ENCODE data around the gene SH3BP5.
A peak's percentile ranks its signal among the peaks of the same experiment; 100 is the strongest.

Gene SH3BP5

GRCh38 chr3:15273227-15273626, 59.2 kb downstream of the SH3BP5 start:
- Histone ChIP-seq H3K4me1 (ENCODE audit: control extremely low read depth in 1 of 4, control insufficient read depth in 4 of 4, insufficient read depth in 4 of 4, low read length in 3 of 4) (peaks cover 13 to 70% (median 51%) of the 10 kb centered on the region in 4 experiments), H3K36me3 (ENCODE audit: control insufficient read depth in 4 of 4, insufficient read depth in 4 of 4, low read length in 3 of 4) (peaks cover 0 to 20% (median 0%) of the 10 kb centered on the region in 4 experiments), H3K4me3 (ENCODE audit: control insufficient read depth in 1 of 7, extremely low read depth in 1 of 7, insufficient read depth in 4 of 7, low read depth in 2 of 7, low read length in 6 of 7) (no peak overlapping the region), H3K27me3 (replicated peaks in 2 of 5; ENCODE audit: control insufficient read depth in 4 of 5, insufficient read depth in 5 of 5, low read length in 4 of 5) (peaks cover 0 to 29% (median 0%) of the 10 kb centered on the region in 5 experiments), H3K27ac (ENCODE audit: insufficient read depth in 1 of 2, low read depth in 1 of 2, low read length in 2 of 2, poor library complexity in 1 of 2, severe bottlenecking in 2 of 2) (no peak overlapping the region), H3K9me3 (ENCODE audit: control extremely low read depth in 1 of 5, control insufficient read depth in 4 of 5, insufficient read depth in 2 of 5, low read depth in 1 of 5, low read length in 4 of 5) (no peaks in the 10 kb centered on the region)
- DNase-seq = peak in 2 of 3 donors; percentile 57 to 70
- ChIA-PET CTCF (interaction anchor here (0.9 to 1.0 kb wide), 2 partner anchors 19 to 106 kb away, joined by 3 to 4 read pairs; no protein-coding TSS in a partner anchor), POLR2A (no interaction called here)
- WGBS (ENCODE audit: insufficient coverage) = 48% methylated on average over 4 of the region's 5 CpGs

DNA sequence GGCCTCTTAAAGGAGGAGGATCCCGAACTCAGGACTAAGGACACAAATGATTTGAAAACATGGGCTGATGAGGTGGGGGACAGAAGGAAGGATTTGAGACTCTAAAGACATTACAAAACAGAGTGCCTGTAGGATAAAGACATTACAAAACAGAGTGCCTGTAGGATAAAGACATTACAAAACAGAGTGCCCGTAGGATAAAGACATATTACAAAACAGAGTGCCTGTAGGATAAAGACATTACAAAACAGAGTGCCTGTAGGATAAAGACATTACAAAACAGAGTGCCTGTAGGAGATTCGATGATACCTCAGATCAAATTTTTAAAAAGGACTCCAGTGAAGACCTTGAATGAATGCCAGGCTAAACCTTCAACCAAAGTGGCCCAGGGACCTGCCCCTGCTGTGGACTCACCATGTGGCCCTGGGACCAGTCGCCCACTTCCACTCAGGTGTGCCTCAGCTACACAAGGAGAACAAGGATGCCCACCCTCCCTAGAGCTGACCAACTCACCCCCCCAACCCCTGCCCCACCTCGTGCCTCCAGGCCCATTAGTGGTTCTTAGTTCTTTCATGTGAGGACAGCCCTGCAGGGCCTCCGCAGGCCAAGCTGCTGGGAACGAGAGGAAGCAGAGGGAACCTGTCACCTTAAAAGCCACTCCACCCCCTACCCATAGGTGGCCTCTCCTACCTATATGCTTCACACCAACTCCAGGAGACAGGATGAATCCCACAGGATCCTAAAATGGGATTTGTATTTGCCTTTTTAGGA, 59.8 kb downstream of the SH3BP5 start:
- ChIA-PET CTCF (interaction anchor here (1.4 to 10.4 kb wide), 3 partner anchors 59 to 132 kb away, joined by 8 to 146 read pairs (median 135); partner anchors contain the start of gene SH3BP5), POLR2A (interaction anchor here (1.2 kb wide), 1 partner anchor 57 kb away, joined by 3 read pairs; no protein-coding TSS in a partner anchor)
- peaks cover 0 to 24% (median 0%) of the 10 kb centered on the region in 5 experiments for H3K27me3 ChIP-seq (replicated peaks in 2 of 5; ENCODE audit: control insufficient read depth in 4 of 5, insufficient read depth in 5 of 5, low read length in 4 of 5)
- peaks cover 13 to 76% (median 53%) of the 10 kb centered on the region in 4 experiments for H3K4me1 ChIP-seq (ENCODE audit: control extremely low read depth in 1 of 4, control insufficient read depth in 4 of 4, insufficient read depth in 4 of 4, low read length in 3 of 4)
- H3K9me3 ChIP-seq (ENCODE audit: control extremely low read depth in 1 of 5, control insufficient read depth in 4 of 5, insufficient read depth in 2 of 5, low read depth in 1 of 5, low read length in 4 of 5) = no peaks in the 10 kb centered on the region
- H3K36me3 ChIP-seq (ENCODE audit: control insufficient read depth in 4 of 4, insufficient read depth in 4 of 4, low read length in 3 of 4) = peaks cover 0 to 20% (median 0%) of the 10 kb centered on the region in 4 experiments
- peak overlapping the region in 1 of 7 experiments; percentile 26 for H3K4me3 ChIP-seq (ENCODE audit: control insufficient read depth in 1 of 7, extremely low read depth in 1 of 7, insufficient read depth in 4 of 7, low read depth in 2 of 7, low read length in 6 of 7)
- peak in 1 of 3 donors; percentile 30 for DNase-seq
- H3K27ac ChIP-seq (ENCODE audit: insufficient read depth in 1 of 2, low read depth in 1 of 2, low read length in 2 of 2, poor library complexity in 1 of 2, severe bottlenecking in 2 of 2) = no peak overlapping the region
- WGBS (ENCODE audit: insufficient coverage) = 84% methylated on average over 3 of the region's 7 CpGs

DNA sequence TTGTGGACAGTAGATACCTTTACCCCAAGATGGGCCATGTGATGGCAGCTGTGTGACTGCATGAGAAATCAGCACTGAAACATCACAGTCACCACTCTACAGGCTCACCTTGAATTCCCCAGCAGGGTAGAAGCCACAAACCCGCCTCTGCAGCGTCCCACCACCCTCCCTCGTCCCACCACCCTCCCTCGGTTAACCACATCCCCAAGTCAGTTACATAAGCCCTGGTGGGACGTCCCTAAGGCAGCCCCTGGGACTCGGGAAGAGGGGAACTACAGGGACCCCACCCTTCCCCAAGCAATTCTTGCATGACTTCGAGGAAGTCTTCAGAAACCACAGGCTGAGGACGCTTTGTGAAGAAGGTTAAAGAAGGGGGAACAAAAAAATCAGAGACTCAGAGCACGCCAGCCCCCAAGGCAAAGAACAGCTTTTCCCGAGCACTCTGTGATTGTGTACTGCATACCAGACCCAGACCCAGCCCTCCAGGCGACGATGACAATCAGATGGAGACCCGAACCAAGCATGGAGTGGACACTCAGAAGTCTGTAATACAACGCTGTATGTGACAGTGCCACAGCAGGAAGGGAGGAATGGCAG, 60.5 kb downstream of the SH3BP5 start:
- H3K9me3 ChIP-seq (ENCODE audit: control extremely low read depth in 1 of 5, control insufficient read depth in 4 of 5, insufficient read depth in 2 of 5, low read depth in 1 of 5, low read length in 4 of 5) = no peaks in the 10 kb centered on the region
- peaks cover 13 to 72% (median 53%) of the 10 kb centered on the region in 4 experiments for H3K4me1 ChIP-seq (ENCODE audit: control extremely low read depth in 1 of 4, control insufficient read depth in 4 of 4, insufficient read depth in 4 of 4, low read length in 3 of 4)
- peak; percentile 94 to 99 (median 99) for DNase-seq
- ChIA-PET POLR2A (interaction anchor here (0.5 to 1.2 kb wide), 4 partner anchors 57 to 109 kb away, joined by 3 read pairs; no protein-coding TSS in a partner anchor), CTCF (interaction anchor here (0.6 to 10.4 kb wide), 6 partner anchors 20 to 133 kb away, joined by 3 to 146 read pairs (median 10); partner anchors contain the start of gene SH3BP5)
- H3K27ac ChIP-seq (ENCODE audit: insufficient read depth in 1 of 2, low read depth in 1 of 2, low read length in 2 of 2, poor library complexity in 1 of 2, severe bottlenecking in 2 of 2) = no peak overlapping the region
- WGBS (ENCODE audit: insufficient coverage) = 0% methylated on average over 6 of the region's 14 CpGs
- H3K4me3 ChIP-seq (ENCODE audit: control insufficient read depth in 1 of 7, extremely low read depth in 1 of 7, insufficient read depth in 4 of 7, low read depth in 2 of 7, low read length in 6 of 7) = peak overlapping the region in 2 of 7 experiments; percentile 10 to 26
- peaks cover 0 to 18% (median 0%) of the 10 kb centered on the region in 5 experiments for H3K27me3 ChIP-seq (replicated peaks in 2 of 5; ENCODE audit: control insufficient read depth in 4 of 5, insufficient read depth in 5 of 5, low read length in 4 of 5)
- H3K36me3 ChIP-seq (ENCODE audit: control insufficient read depth in 4 of 4, insufficient read depth in 4 of 4, low read length in 3 of 4) = peaks cover 0 to 27% (median 0%) of the 10 kb centered on the region in 4 experiments

DNA sequence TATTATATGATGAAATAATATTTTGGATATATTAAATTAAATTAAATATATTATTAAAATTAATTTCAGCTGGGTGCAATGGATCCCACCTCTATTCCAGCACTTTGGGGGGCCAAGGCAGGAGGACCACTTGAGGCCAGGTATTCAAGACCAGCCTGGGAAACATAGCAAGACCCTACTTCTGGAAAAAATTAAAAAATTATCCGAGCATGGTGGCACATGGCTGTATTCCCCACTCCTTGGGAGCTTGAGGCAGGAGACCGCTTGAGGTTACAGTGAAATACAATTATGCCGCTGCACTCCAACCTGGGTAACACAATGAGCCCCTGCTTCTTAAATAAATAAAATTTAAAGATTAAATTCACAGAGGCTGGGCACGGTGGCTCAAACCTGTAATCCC, 61.4 kb downstream of the SH3BP5 start:
- 100% methylated on average over 2 of the region's 4 CpGs for WGBS (ENCODE audit: insufficient coverage)
- H3K4me1 ChIP-seq (ENCODE audit: control extremely low read depth in 1 of 4, control insufficient read depth in 4 of 4, insufficient read depth in 4 of 4, low read length in 3 of 4) = peaks cover 13 to 66% (median 50%) of the 10 kb centered on the region in 4 experiments

DNA sequence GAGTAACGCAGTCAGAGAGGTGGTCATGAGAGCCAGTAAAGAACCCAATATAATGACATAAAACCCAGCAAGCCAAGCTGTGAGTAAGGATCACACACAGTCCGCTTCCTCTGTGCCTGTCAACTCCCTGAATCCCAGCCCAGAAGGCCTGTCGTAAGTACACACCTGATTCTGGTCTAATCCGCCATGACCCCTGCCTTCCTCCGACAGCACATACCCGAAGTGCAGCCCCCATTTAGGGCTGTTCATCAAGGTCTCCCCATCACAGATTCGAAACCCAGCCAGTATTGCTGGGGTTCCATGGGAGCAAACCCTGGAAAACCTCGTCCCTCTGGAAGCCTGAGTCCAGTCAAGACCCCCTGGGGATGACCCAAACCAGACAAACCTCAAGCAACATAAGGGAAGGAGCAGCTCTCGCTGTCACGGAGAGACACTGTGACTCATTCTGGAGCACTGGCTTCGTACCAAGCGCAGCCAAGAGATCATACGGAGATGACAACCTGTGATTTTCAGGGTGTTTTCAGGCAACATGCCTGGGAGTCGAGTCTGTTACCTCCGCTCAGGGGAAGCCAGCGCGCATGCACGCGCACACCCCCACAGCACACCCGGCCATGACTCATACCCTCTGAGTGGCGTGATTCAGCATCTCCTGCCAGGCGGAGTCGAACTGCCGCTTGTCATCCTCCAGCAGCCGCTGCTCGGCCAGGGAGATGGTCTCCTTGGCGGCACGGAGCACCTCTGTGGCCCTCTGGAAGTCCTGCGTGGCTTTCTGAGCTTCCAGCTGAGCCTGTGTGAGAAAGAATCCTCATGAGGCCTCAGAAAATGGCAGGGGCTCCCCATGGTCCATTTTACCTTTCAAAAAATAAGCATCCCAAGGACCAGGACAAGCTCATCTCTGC, 63.0 kb downstream of the SH3BP5 start:
- ChIA-PET CTCF (interaction anchor here (0.8 to 10.4 kb wide), 28 partner anchors 10 to 287 kb away, joined by 3 to 146 read pairs (median 9); partner anchors contain the start of gene SH3BP5), POLR2A (no interaction called here)
- 29% methylated on average over 29 of the region's 29 CpGs for WGBS (ENCODE audit: insufficient coverage)
- peaks cover 0 to 3% (median 0%) of the 10 kb centered on the region in 5 experiments for H3K27me3 ChIP-seq (replicated peaks in 2 of 5; ENCODE audit: control insufficient read depth in 4 of 5, insufficient read depth in 5 of 5, low read length in 4 of 5)
- H3K4me1 ChIP-seq (ENCODE audit: control extremely low read depth in 1 of 4, control insufficient read depth in 4 of 4, insufficient read depth in 4 of 4, low read length in 3 of 4) = peaks cover 13 to 71% (median 50%) of the 10 kb centered on the region in 4 experiments
- peak overlapping the region in 1 of 2 experiments; percentile 43 for H3K27ac ChIP-seq (ENCODE audit: insufficient read depth in 1 of 2, low read depth in 1 of 2, low read length in 2 of 2, poor library complexity in 1 of 2, severe bottlenecking in 2 of 2)
- peak; percentile 94 to 99 (median 98) for DNase-seq
- H3K36me3 ChIP-seq (ENCODE audit: control insufficient read depth in 4 of 4, insufficient read depth in 4 of 4, low read length in 3 of 4) = peaks cover 0 to 41% (median 0%) of the 10 kb centered on the region in 4 experiments
- H3K4me3 ChIP-seq (ENCODE audit: control insufficient read depth in 1 of 7, extremely low read depth in 1 of 7, insufficient read depth in 4 of 7, low read depth in 2 of 7, low read length in 6 of 7) = peak overlapping the region in 2 of 7 experiments; percentile 39 to 40
- H3K9me3 ChIP-seq (ENCODE audit: control extremely low read depth in 1 of 5, control insufficient read depth in 4 of 5, insufficient read depth in 2 of 5, low read depth in 1 of 5, low read length in 4 of 5) = no peaks in the 10 kb centered on the region

More for the DNA sequence above, 61.4 kb downstream of the SH3BP5 start:
- POLR2A ChIA-PET = interaction anchor here (0.6 to 1.2 kb wide), 3 partner anchors 56 to 100 kb away, joined by 3 to 4 read pairs (median 3); no protein-coding TSS in a partner anchor
- H3K27me3 ChIP-seq (replicated peaks in 2 of 5; ENCODE audit: control insufficient read depth in 4 of 5, insufficient read depth in 5 of 5, low read length in 4 of 5) = peaks cover 0 to 11% (median 0%) of the 10 kb centered on the region in 5 experiments
- peaks cover 0 to 30% (median 0%) of the 10 kb centered on the region in 4 experiments for H3K36me3 ChIP-seq (ENCODE audit: control insufficient read depth in 4 of 4, insufficient read depth in 4 of 4, low read length in 3 of 4)
- peak in 1 of 3 donors; percentile 36 for DNase-seq
- no peak overlapping the region for H3K27ac ChIP-seq (ENCODE audit: insufficient read depth in 1 of 2, low read depth in 1 of 2, low read length in 2 of 2, poor library complexity in 1 of 2, severe bottlenecking in 2 of 2)
- H3K9me3 ChIP-seq (ENCODE audit: control extremely low read depth in 1 of 5, control insufficient read depth in 4 of 5, insufficient read depth in 2 of 5, low read depth in 1 of 5, low read length in 4 of 5) = no peaks in the 10 kb centered on the region
- CTCF ChIA-PET = interaction anchor here (1.4 to 10.4 kb wide), 6 partner anchors 17 to 134 kb away, joined by 3 to 146 read pairs (median 10); partner anchors contain the start of gene SH3BP5
- no peak overlapping the region for H3K4me3 ChIP-seq (ENCODE audit: control insufficient read depth in 1 of 7, extremely low read depth in 1 of 7, insufficient read depth in 4 of 7, low read depth in 2 of 7, low read length in 6 of 7)

DNA sequence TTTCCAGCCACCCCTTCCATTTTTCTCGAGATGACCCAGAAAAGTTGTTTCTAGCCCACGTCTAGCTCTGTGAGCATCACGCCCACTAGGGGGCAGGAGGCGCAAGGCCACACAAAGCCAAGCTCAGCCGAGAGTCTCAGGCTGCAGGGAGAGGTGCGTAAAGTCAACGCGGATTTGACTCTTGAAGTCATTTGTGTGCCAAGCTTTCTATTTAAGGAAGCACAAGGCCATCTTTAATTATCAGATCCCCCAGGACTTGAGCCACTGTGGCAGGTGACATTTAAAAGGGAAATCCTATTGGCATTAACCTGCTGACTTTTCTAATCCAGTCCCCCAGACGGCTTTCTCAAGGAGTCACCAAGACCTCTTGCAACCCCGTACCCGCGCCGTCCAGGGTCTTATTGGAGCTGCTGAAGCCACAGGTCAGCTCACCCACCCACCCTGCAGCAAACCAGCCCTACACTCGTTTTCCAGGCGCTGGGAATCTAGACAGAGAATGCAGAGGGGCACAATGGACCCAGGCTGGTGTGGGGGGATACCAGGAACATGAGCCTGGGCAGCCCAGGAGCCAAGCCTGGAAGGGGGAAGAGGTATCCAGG, 64.3 kb downstream of the SH3BP5 start:
- Histone ChIP-seq H3K27me3 (replicated peaks in 2 of 5; ENCODE audit: control insufficient read depth in 4 of 5, insufficient read depth in 5 of 5, low read length in 4 of 5) (no peaks in the 10 kb centered on the region), H3K27ac (ENCODE audit: insufficient read depth in 1 of 2, low read depth in 1 of 2, low read length in 2 of 2, poor library complexity in 1 of 2, severe bottlenecking in 2 of 2) (no peak overlapping the region), H3K4me3 (ENCODE audit: control insufficient read depth in 1 of 7, extremely low read depth in 1 of 7, insufficient read depth in 4 of 7, low read depth in 2 of 7, low read length in 6 of 7) (no peak overlapping the region), H3K36me3 (ENCODE audit: control insufficient read depth in 4 of 4, insufficient read depth in 4 of 4, low read length in 3 of 4) (peaks cover 0 to 38% (median 0%) of the 10 kb centered on the region in 4 experiments), H3K9me3 (ENCODE audit: control extremely low read depth in 1 of 5, control insufficient read depth in 4 of 5, insufficient read depth in 2 of 5, low read depth in 1 of 5, low read length in 4 of 5) (no peaks in the 10 kb centered on the region), H3K4me1 (ENCODE audit: control extremely low read depth in 1 of 4, control insufficient read depth in 4 of 4, insufficient read depth in 4 of 4, low read length in 3 of 4) (peaks cover 13 to 62% (median 46%) of the 10 kb centered on the region in 4 experiments)
- 37% methylated on average over 13 of the region's 15 CpGs for WGBS (ENCODE audit: insufficient coverage)
- DNase-seq = peak; percentile 87 to 95 (median 93)
- CTCF ChIA-PET = interaction anchor here (0.7 to 10.4 kb wide), 46 partner anchors 8 to 292 kb away, joined by 3 to 146 read pairs (median 4); partner anchors contain the start of genes CAPN7 and SH3BP5
- POLR2A ChIA-PET = interaction anchor here (0.6 kb wide), 1 partner anchor 173 kb away, joined by 3 read pairs; no protein-coding TSS in a partner anchor

All from common myeloid progenitor, CD34-positive (primary cell).